ENCODE data around the gene SS18L1. TPM values are rescaled to one million over a fixed set of nuclear protein-coding genes. Genes with fewer than 3 reads are reported as not detected.

Gene SS18L1, protein sequence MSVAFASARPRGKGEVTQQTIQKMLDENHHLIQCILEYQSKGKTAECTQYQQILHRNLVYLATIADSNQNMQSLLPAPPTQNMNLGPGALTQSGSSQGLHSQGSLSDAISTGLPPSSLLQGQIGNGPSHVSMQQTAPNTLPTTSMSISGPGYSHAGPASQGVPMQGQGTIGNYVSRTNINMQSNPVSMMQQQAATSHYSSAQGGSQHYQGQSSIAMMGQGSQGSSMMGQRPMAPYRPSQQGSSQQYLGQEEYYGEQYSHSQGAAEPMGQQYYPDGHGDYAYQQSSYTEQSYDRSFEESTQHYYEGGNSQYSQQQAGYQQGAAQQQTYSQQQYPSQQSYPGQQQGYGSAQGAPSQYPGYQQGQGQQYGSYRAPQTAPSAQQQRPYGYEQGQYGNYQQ
- 15.0 and 15.7 TPM in 2 replicates for total RNA-seq

DNA sequence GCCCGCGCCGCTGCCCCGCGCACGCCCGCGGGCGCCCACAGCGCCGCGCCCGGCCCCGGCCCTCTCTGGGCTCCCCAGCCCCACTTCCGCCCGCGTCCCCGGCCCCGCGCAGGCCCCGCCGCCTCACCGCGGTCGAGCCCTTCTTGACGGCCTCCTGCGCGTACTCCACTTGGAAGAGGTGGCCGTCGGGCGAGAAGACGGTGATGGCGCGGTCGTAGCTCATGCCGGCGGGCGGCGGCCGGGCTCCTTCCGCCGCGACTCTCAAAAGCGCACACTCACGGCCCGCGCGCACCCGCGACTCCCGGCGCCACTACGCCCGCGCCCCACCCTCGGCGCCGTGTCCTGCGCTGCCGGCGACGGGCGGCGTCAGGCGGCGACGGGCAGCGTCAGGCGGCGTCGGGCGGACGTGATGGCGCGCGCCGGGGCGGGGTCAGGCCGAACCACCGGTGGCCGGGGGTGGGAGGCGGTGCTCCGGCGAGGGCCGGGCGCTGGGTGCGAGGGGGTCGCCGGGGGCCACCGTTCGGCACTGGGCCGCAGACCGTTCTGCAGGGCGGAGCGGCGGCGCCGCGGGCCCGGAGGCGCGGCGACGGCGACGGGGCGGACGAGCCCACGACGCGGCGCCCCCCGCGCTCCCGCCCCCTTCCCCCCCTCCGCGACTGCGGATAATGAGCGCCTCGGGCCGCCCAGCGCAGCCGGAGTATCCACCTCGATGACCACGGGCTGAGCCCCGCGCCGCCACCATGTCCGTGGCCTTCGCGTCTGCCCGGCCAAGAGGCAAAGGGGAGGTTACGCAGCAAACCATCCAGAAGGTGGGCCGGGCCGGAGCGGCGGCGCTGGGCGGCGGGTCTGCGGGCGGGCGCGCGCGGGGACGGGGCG is at the start of gene SS18L1, which contains the start of gene PSMA7:
SS18L1 (plus strand) TSS at position 689 of the 876 bp plus-strand sequence; CDS start at position 741, 52 bp downstream.
PSMA7 (minus strand) TSS at position 314 of the 876 bp plus-strand sequence; CDS start at position 223, 91 bp downstream.

DNA sequence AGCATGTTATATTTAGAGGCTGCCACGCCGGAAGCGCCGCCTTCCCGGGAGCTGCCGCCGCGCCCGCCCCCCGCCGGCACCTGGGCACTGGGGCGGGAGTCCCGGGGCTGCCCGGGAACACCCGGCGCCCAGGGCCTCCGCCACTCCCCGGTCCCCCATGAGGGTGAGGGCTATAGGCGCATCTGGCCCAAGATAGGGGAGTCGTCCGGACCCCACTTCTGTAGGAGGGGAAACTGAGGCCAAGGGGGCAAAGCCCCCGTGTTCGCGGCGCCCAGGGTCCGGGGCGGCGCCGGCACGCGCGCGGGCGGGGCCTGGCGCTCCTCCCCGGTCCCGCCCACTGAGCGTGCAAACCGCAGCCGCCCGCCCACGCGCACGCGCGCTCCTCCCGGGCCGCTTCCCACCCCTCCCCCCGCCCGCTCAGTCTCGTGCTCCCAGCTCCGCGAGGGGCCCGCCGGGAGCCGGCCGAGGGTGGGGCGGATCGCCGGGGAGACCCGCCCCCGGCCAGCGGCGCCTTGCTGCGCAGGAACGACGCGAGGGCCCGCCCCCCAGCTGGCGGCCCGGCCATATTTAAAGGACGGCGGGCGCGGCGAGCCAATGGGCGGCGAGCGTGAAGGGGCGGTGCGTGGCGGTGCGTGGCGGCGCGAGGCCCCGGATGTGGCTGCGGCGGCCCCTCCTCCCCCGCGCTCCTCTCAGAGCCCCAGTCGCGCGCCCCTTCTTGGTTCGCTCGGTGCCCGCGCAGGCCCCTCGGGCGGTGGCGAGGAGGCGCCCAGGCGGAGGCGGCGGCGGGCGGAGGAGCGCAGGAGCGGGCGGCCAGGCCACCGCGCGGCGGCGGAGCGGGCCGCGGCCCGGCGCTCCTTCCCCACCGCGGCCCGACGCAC is 21.6 kb upstream of the SS18L1 start, which contains the start of gene LSM14B:
LSM14B (plus strand) TSS at position 700 of the 878 bp plus-strand sequence. CDS start 192 bp downstream, outside the sequence.

DNA sequence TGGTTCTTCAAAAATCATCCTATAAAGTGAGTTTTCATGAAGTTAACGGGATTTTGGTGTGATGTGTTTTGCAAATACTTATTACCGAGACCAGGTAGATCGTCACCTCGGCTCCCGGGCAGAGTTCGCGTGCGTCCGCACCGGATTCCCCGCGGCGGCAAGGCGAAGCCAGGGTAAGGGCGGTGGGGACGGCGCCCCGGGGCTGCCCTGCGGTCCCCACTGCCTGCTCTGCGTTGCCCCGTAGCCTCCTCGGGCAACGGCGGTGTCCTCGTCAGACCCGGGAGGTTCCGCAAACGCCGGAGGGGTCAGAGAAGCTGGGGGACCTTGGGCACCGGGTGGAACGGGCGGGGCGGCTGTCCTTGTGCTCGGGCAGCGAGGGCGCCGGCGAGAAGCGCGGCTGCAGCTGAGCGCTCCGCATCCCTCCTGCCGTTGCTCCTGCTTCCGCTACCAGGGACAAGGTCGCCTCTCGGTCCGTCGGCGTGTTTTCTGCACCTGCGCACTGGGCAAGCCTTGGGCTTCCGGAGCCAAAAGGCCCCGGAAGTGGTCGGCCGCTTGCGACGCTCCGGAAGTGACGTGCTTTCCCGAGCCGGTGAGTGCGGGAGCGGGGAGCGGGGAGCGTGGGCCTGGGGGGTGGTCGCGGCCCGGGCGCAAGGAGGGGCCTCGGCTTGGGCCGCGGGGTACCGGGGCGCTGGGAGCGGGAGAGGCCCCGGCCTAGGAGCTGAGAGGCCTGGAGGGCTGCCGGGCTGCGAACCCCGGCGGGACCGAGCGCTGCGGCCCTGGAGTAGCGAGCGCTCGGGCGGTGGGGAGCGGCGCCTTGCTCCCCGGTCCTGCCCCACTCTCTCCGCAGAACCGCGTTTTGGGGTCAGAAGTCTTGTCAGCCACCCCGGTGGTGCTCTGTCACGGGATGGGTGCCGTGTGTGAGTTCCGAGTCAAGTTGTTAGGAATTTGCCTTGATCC is 39.2 kb downstream of the SS18L1 start, which contains the start of gene MTG2:
MTG2 (plus strand) TSS at position 560 of the 957 bp plus-strand sequence. CDS start 10,393 bp downstream, outside the sequence.

DNA sequence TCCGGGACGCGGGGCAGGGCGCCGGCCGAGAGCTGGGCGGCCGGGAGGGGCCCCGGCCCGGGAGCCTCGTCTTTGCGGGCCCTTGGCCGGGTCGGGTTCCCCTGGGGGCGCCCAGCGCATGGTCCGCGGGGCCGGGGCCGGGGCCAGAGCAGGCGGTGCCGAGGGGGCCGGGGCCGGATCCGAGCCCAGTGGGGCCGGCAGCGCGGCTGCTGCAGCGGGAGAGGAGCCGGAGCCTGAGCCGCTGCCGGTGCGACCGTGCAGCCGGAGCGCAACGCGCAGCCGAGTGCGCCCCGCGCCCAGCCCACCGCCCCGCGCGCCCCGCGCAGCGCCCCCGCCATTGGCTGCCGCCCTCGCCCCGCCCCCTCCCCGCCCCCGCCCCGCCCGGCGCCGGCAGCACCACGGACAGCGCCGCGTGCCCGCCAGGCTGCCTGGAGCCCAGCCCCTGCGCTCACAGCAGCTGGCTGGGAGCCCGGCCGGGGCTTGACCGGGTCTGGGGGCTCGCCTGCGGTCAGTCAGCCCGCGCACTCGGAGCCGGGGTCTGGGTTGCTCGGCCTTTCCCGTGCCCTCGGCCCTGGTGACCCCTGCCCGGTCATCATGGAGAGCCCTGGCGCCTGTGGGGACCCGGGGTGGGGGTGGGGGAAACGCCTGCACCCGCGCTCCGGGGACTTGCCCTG is 76.6 kb downstream of the SS18L1 start, which contains the start of gene HRH3:
HRH3 (minus strand) TSS at position 287 of the 674 bp plus-strand sequence. CDS start 308 bp downstream, outside the sequence.

Other genes with a start within 250 kb of the SS18L1 start
- gene TAF4, start 77.9 kb upstream of the SS18L1 start, total RNA-seq, result 6.5 and 8.0 TPM in 2 replicates
- gene LSM14B, start 21.3 kb upstream of the SS18L1 start, total RNA-seq, result 26.1 and 31.9 TPM in 2 replicates
- gene PSMA7, start 375 bp upstream of the SS18L1 start, total RNA-seq, result 351 and 421 TPM in 2 replicates
- 14.7 and 19.1 TPM in 2 replicates for gene MTG2, start 39.3 kb downstream of the SS18L1 start, total RNA-seq
- gene HRH3, start 76.5 kb downstream of the SS18L1 start, total RNA-seq, result not detected in 2 replicates
- gene OSBPL2, start 94.8 kb downstream of the SS18L1 start, total RNA-seq, result 23.5 and 25.2 TPM in 2 replicates
- 182 and 188 TPM in 2 replicates for gene ADRM1, start 159.2 kb downstream of the SS18L1 start, total RNA-seq
- gene LAMA5, start 223.5 kb downstream of the SS18L1 start, total RNA-seq, result 53.6 and 61.2 TPM in 2 replicates
- gene RPS21, start 243.3 kb downstream of the SS18L1 start, total RNA-seq, result 715 and 841 TPM in 2 replicates

Measured in vein endothelial cell (primary cell).